GM19193 (cell line): Measurements from ENCODE around the gene CDKN2B-AS1.

Experiments
- POLR2A ChIP-seq: IDR thresholded peaks from 4 replicates; pipeline ENCODE4 v1.6.1; 2011; ENCODE audit not compliant: insufficient read depth, insufficient read length; ENCODE audit errors: extremely low read depth

The CDKN2B-AS1 gene

GRCh38 chr9:22103685-22104575, 109.3 kb downstream of the CDKN2B-AS1 start:
- no peak for TF ChIP-seq POLR2A

DNA sequence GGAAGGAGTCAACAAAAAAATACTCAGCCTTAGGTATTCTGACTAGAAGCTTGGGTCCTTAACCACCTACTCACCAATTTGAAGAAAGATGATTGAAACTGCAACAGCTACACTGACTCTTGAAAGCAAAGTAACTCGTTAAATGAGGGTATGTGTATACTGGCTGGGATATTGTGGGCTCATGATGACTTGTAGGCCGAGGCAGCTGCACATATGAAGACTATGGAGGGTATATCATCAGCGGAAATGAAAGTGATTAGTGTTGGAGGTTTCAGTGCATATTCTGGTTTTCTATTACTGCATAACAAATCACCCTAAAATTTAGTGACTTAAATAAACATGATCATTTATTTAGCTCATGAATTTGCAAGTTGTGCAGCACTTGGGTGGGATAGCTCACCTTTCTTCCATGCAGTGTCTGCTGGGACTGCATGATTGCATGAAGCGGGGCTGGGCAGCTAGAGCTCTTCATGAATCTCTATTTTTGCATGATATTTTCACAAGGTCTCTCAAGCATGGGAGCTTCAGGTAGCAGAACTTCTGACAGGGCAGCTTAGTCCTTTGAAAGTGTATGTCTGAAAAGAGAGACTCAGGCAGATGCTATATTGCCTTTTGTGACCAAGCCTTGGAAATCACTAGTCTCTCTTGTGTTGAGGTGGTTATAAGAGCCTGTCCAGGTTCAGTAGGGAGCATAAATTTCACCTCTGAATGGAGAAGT, 110.6 kb downstream of the CDKN2B-AS1 start:
- no peak for TF ChIP-seq POLR2A

GRCh38 chr9:22107202-22108045, 112.8 kb downstream of the CDKN2B-AS1 start:
- TF ChIP-seq POLR2A = no peak

GRCh38 chr9:22108581-22109370, 114.2 kb downstream of the CDKN2B-AS1 start:
- no peak for TF ChIP-seq POLR2A

- TF ChIP-seq POLR2A = no peak
Measured at GRCh38 chr9:22111176-22111953, 116.8 kb downstream of the CDKN2B-AS1 start.

GRCh38 chr9:22111954-22112247, 117.3 kb downstream of the CDKN2B-AS1 start:
- TF ChIP-seq POLR2A = no peak

DNA sequence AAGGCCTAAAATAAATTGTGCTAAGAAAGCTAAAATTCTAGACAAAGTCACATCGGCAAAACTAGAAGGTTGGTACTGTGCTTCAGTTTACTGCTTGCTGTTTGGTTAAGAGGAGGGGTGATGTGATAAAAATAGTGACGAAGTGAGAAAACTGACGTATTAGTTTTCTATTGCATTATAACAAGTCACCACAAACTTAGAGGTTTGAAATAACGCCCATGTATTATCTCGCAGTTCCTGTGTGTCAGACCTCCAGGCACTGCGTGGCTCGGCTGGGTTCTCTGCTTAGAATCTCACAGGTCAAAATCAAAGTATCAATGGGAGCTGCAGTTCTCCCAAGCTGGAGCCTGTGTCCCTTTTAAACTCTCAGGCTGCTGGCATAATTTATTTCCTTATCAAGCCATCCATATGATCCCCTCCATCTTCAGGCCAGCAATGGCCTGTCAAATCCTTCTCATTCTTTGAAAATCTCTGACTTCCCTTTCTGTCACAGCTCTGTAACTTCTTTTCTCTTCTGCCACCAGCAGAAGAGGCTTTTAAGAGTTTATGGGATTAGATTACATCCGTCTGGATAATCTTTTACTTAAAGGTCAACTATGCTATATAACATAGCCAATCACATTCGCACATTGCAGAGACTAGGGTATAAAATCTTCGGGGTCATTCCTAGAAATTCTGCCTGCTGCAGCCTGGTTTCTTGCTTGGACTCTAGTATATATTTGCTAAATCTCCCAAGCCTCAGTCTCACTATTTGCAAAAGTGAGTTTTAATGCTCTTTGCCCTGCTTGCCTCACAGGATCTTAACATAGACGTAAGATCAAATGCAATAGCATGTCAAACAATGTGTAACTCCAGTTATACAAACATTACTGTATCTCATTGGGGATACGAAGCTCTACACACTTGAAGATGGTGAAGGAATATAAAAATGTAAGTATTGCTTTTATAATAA, 118.6 kb downstream of the CDKN2B-AS1 start:
- no peak for TF ChIP-seq POLR2A

DNA sequence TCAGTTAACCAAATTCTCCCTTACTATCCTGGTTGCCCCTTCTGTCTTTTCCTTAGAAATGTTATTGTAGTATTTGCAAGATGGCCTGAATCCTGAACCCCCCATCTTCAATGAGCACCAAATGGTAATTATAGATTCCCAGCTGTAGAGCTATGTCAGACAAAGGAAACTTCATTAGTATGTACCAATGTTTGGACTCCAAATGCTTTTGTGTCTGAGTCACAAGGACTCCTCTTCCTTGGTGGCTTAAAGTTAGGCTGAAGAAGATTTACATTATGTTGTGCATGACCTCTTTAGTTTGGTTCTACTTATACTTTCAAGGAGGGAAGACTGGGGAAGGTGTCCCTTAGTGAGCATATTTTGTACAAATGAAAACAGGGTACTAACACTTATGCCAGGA, 120.4 kb downstream of the CDKN2B-AS1 start:
- TF ChIP-seq POLR2A = no peak

- TF ChIP-seq POLR2A = no peak
Measured at GRCh38 chr9:22116758-22117157, 122.2 kb downstream of the CDKN2B-AS1 start.

DNA sequence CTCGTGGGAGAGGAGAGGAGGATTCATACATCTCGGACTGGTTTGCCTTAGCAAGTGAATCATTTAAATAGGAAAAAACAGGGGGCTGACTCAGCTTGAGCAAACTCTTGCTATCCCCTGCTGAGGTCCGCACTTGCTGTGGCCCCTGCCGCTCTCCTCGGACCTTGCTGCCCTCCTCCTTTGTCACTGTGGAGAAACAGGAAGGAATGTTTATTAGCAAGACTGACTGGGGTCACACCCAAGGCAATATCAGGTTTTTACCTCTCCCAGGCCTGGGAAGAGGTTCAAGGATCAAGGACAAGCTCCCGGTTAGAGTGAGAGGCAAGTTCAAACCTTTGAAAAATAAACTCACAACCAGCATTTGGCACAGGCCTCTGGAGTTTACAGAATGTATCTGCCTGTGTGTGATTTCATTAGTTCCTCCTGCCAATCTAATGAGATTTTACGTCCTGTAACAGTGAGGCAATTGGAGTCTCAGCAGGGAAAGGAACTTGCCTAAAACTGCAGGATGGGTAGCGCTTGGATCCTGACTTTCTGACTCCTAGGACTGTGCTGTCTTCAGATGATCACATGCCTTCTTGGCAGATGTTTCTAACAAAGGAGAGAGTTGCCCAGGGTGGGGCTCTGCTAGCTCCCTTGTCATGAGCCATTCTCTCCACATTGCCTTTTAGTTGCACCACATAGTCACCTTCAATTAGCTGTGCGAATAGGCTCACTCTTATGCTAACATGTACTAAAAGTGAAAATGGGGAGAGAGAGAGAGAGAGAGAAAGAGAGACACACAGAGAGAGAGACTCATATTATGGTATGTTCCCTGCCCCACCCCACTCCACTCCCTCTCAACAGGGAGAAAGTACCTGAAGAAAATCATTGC, 123.2 kb downstream of the CDKN2B-AS1 start:
- TF ChIP-seq POLR2A = no peak

GRCh38 chr9:22118810-22119521, 124.4 kb downstream of the CDKN2B-AS1 start:
- no peak for TF ChIP-seq POLR2A
